Measurements from ENCODE around the gene AKNA.

AKNA gene

DNA sequence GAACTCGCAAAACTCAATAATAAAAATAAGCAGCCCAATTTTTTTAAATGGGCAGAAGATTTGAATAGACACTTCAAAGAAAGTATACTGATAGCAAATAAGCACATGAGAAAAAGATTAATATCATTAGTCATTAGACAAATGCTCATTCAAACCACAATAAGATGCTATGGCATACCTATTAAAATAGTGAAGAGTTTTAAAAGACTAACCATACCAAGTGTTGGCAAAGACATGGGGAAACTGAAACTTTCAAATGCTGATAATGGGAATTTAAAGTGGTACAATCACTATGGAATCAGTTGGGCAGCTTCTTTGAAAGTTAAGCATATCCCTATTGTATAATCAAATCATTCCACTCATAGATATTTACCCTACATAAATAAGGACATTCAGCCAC, 91.4 kb downstream of the AKNA start:
- no peak overlapping the region for H3K27ac ChIP-seq (ENCODE audit: low read depth, low read length)
- H3K4me1 ChIP-seq (ENCODE audit: control insufficient read depth, insufficient read depth, low read length) = no peaks in the 10 kb centered on the region
- no peaks in the 10 kb centered on the region for H3K27me3 ChIP-seq (ENCODE audit: control insufficient read depth, insufficient read depth, low read length)
- H3K9me3 ChIP-seq (ENCODE audit: control insufficient read depth, insufficient read depth, low read length) = peaks cover 13% of the 10 kb centered on the region
- no peak overlapping the region for H3K4me3 ChIP-seq (ENCODE audit: low read depth, low read length)
- H3K9ac ChIP-seq (ENCODE audit: low read depth, low read length) = no peak overlapping the region
- peaks cover 65% of the 10 kb centered on the region for H3K36me3 ChIP-seq (ENCODE audit: control insufficient read depth, insufficient read depth, low read length)

DNA sequence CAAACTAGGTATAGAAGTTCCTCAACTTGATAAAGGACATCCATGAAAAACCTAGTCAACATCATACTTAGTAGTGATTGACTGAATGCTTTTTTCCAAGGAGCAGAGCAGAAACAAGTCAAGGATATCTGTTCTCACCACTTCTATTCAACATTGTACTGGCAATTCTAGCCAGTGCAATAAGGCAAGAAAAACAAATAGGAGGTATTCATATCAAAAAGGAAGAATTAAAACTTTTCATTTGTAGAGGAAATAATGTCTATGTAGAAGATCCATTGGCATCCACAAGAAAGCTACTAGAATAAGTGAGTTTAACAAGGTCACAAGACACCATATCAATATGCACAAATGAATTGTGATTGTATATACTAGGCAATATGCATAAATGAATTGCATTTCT, 93.1 kb downstream of the AKNA start:
- Histone ChIP-seq H3K9me3 (ENCODE audit: control insufficient read depth, insufficient read depth, low read length) (peaks cover 13% of the 10 kb centered on the region), H3K36me3 (ENCODE audit: control insufficient read depth, insufficient read depth, low read length) (peaks cover 59% of the 10 kb centered on the region), H3K9ac (ENCODE audit: low read depth, low read length) (no peak overlapping the region), H3K27me3 (ENCODE audit: control insufficient read depth, insufficient read depth, low read length) (no peaks in the 10 kb centered on the region), H3K4me1 (ENCODE audit: control insufficient read depth, insufficient read depth, low read length) (no peaks in the 10 kb centered on the region), H3K27ac (ENCODE audit: low read depth, low read length) (no peak overlapping the region), H3K4me3 (ENCODE audit: low read depth, low read length) (no peak overlapping the region)

DNA sequence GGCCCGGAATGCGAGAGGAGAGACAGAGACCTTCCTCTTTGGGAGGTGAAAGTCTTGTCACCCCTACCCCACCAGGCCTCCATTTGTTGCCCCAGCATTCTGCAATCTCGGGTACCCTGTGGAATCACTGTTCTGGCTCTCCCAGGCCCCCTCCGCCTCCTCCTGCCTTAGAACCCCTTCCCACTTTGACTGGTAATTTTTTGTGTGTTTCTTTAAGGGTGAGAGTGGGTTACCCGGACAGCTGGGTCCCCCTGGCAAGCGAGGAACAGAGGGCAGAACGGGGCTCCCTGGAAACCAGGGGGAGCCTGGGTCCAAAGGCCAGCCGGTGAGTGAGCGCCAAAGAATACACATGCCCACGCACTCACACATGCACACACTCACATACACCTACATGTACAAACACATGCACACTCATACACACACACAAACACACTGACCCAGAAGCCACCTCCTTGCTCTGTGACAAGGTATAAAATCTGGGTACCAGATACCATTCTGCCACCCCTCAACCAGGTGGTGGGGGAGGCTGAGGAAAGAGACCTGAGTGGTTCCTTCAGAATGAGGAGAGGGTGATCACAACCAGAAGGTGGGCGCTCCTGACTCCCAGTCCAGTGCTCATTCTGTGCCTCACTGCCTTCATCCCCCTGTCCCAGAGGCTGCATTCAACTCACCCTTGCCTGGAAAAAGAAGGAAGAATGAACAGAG, 95.7 kb downstream of the AKNA start:
- peaks cover 13% of the 10 kb centered on the region for H3K9me3 ChIP-seq (ENCODE audit: control insufficient read depth, insufficient read depth, low read length)
- H3K4me3 ChIP-seq (ENCODE audit: low read depth, low read length) = no peak overlapping the region
- H3K27ac ChIP-seq (ENCODE audit: low read depth, low read length) = no peak overlapping the region
- peaks cover 9% of the 10 kb centered on the region for H3K4me1 ChIP-seq (ENCODE audit: control insufficient read depth, insufficient read depth, low read length)
- peaks cover 44% of the 10 kb centered on the region for H3K36me3 ChIP-seq (ENCODE audit: control insufficient read depth, insufficient read depth, low read length)
- H3K9ac ChIP-seq (ENCODE audit: low read depth, low read length) = no peak overlapping the region
- no peaks in the 10 kb centered on the region for H3K27me3 ChIP-seq (ENCODE audit: control insufficient read depth, insufficient read depth, low read length)

DNA sequence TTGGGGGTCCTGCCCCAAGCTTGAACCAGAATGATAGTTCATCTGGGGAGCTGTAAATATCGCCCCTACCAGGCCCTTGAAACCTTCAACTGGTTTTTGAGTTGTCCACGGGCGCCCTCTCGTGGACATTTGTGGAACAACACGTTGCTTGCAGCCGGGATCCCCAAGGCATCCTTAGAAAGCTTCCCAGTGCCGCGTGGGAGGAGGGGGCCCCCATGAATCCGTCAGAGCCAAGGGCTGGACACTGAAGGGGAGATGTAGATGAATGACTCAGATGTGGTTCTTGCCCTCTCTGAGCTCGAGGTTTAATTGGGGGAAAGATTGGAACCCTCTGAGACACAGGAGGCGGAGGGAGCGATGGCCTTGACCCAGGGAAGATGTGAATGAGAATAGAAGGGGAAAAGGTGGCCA, 96.7 kb downstream of the AKNA start:
- peaks cover 34% of the 10 kb centered on the region for H3K36me3 ChIP-seq (ENCODE audit: control insufficient read depth, insufficient read depth, low read length)
- H3K27me3 ChIP-seq (ENCODE audit: control insufficient read depth, insufficient read depth, low read length) = no peaks in the 10 kb centered on the region
- H3K4me1 ChIP-seq (ENCODE audit: control insufficient read depth, insufficient read depth, low read length) = peaks cover 9% of the 10 kb centered on the region
- H3K27ac ChIP-seq (ENCODE audit: low read depth, low read length) = no peak overlapping the region
- peaks cover 13% of the 10 kb centered on the region for H3K9me3 ChIP-seq (ENCODE audit: control insufficient read depth, insufficient read depth, low read length)
- H3K4me3 ChIP-seq (ENCODE audit: low read depth, low read length) = no peak overlapping the region
- no peak overlapping the region for H3K9ac ChIP-seq (ENCODE audit: low read depth, low read length)

DNA sequence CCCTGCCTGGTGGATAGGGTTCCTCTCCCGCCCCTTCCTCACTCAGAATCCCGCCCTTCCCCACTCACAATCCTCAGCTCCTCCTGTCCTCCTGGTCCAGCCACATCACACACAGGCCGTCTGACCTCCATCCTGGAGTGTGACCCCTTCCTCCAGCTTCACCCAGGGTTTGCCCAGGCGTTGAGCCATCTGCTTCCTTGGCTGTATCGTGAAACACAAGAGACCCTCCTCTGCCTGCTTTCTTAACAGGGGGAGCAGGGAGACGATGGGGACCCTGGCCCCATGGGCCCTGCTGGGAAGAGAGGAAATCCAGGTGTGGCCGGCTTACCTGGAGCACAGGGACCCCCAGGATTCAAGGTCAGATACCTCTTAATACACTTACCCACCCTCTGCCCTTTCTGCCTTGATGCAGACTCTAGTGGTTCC, 97.2 kb downstream of the AKNA start:
- no peak overlapping the region for H3K4me3 ChIP-seq (ENCODE audit: low read depth, low read length)
- peaks cover 9% of the 10 kb centered on the region for H3K4me1 ChIP-seq (ENCODE audit: control insufficient read depth, insufficient read depth, low read length)
- H3K36me3 ChIP-seq (ENCODE audit: control insufficient read depth, insufficient read depth, low read length) = peaks cover 32% of the 10 kb centered on the region
- no peak overlapping the region for H3K9ac ChIP-seq (ENCODE audit: low read depth, low read length)
- H3K27ac ChIP-seq (ENCODE audit: low read depth, low read length) = no peak overlapping the region
- H3K27me3 ChIP-seq (ENCODE audit: control insufficient read depth, insufficient read depth, low read length) = no peaks in the 10 kb centered on the region
- H3K9me3 ChIP-seq (ENCODE audit: control insufficient read depth, insufficient read depth, low read length) = peaks cover 13% of the 10 kb centered on the region

DNA sequence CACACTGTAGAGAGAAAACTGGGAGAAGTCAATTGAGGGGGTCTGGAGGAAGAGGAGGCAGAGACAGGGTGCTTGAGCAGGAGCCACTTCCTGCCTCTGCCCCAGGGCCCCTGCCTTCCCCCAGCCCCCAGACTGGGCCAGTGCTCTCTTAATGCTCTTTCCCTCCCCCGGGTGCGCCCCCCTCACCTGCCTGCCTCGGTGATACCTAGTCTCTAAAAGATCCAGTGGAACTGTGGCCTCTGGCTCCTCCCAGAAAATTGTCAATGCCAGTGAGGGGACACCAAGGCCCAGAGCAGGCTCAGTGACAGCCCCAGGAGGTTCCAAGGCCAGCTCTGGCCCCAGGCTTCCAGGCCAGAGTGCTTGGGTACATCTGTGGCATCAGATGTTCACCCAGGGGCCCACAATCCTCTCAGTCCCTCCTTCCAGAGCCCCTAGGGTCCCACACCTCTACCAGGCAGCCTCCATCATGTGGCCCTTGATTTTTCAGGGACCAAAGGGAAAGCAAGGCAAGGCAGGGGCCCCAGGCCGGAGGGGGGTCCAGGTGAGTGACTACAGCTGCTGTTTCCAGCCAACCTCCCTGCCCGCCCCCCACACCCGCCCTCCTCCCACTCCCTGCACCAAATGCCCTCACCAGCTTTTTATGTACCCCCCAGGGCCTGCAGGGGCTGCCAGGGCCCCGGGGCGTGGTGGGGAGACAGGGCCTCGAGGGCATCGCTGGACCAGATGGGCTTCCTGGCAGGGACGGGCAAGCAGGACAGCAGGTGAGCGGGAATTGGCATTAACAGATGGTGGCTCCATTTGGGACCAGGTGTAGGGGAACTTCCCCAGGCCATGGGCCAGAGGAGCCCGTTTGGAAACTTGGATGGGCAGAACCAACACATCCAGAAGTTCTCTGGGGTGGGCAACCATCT, 98.0 kb downstream of the AKNA start:
- Histone ChIP-seq H3K4me3 (ENCODE audit: low read depth, low read length) (no peak overlapping the region), H3K27ac (ENCODE audit: low read depth, low read length) (no peak overlapping the region), H3K9me3 (ENCODE audit: control insufficient read depth, insufficient read depth, low read length) (peaks cover 7% of the 10 kb centered on the region), H3K9ac (ENCODE audit: low read depth, low read length) (no peak overlapping the region), H3K4me1 (ENCODE audit: control insufficient read depth, insufficient read depth, low read length) (peaks cover 9% of the 10 kb centered on the region), H3K36me3 (ENCODE audit: control insufficient read depth, insufficient read depth, low read length) (peaks cover 26% of the 10 kb centered on the region), H3K27me3 (ENCODE audit: control insufficient read depth, insufficient read depth, low read length) (no peaks in the 10 kb centered on the region)

DNA sequence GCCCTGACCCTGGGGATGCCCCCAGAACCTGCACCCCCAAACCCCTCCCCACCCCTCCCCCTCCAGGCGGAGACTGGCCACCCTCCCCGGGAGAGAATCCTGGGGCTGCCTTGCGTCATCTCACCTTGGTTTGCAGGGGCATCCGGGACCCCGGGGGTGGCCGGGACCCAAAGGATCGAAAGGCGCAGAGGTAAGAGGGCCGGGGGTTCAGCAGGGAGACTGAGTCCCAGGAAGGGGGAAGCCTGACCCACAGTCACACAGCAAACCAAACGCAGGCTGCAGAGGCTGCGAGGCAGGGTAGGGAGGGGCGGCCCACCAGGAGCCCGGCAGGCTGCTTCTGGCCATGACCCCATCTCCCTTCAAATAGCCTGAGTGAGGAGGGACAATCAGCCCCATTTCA, 98.7 kb downstream of the AKNA start:
- Histone ChIP-seq H3K9ac (ENCODE audit: low read depth, low read length) (no peak overlapping the region), H3K27me3 (ENCODE audit: control insufficient read depth, insufficient read depth, low read length) (no peaks in the 10 kb centered on the region), H3K9me3 (ENCODE audit: control insufficient read depth, insufficient read depth, low read length) (no peaks in the 10 kb centered on the region), H3K4me1 (ENCODE audit: control insufficient read depth, insufficient read depth, low read length) (peaks cover 9% of the 10 kb centered on the region), H3K36me3 (ENCODE audit: control insufficient read depth, insufficient read depth, low read length) (peaks cover 20% of the 10 kb centered on the region), H3K27ac (ENCODE audit: low read depth, low read length) (no peak overlapping the region), H3K4me3 (ENCODE audit: low read depth, low read length) (no peak overlapping the region)

DNA sequence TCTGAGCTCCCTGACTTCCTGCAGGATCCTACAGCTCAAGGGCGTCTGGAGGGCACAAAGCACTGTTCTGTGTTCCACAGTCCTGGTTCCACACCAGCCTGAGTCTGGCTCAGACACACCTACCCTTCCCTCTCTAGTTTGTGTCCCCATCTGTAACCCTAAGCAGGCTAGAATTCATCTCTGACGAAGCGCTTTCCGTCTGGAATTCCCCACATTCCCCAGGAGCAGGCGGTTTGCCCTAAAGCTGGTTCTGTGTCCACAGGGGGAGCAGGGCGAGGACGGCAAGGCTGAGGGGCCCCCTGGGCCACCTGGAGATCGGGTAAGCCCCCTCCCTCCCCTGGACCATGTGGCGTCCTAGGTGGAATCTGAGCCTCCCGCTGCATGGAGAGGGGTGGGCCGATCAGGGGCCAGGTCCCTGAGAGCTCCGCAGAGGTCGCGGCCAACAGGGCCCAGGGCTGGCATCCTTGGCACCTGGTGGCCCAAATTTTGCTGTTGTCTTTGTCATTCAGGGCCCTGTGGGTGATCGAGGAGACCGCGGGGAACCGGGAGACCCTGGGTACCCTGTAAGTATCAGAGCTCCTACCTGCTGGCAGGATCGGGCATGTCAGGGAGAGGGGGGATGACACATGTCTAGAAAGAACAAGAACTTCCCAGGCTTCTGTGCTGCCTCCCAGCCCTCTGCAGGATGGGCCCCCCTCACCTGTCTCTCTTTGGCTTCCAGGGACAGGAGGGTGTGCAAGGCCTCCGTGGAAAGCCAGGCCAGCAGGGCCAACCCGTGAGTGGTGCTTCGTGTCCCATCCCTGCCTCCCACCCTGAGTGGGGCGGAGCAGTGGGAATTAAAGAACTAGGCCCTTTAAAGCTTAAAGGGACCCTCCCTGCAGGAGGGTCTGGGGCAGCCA, 99.3 kb downstream of the AKNA start:
- Histone ChIP-seq H3K4me3 (ENCODE audit: low read depth, low read length) (no peak overlapping the region), H3K4me1 (ENCODE audit: control insufficient read depth, insufficient read depth, low read length) (peaks cover 9% of the 10 kb centered on the region), H3K9me3 (ENCODE audit: control insufficient read depth, insufficient read depth, low read length) (no peaks in the 10 kb centered on the region), H3K9ac (ENCODE audit: low read depth, low read length) (no peak overlapping the region), H3K36me3 (ENCODE audit: control insufficient read depth, insufficient read depth, low read length) (peaks cover 17% of the 10 kb centered on the region), H3K27ac (ENCODE audit: low read depth, low read length) (peak overlapping the region; percentile 22), H3K27me3 (ENCODE audit: control insufficient read depth, insufficient read depth, low read length) (no peaks in the 10 kb centered on the region)

DNA sequence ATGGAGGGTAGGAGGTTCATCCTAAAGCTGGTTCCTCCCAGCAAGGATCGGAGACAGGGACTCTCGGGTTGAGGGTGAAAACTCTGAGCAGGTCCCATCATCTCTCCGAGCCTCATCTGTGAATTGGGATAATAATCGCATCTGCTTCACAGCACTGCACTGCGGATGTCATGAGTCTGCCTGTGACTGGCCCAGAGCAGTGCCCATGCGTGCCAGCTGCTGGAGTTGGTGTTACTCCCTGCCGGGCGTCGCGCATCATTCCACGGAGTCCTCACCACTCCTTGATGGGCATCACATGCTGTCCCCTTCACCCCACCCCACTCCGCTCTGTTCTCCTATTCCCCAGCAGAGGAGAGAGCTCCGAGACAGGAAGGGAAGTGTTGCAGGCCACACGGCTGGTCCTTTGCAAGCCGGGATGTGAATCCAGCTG, 100.0 kb downstream of the AKNA start:
- Histone ChIP-seq H3K27ac (ENCODE audit: low read depth, low read length) (peak overlapping the region; percentile 22), H3K9ac (ENCODE audit: low read depth, low read length) (no peak overlapping the region), H3K27me3 (ENCODE audit: control insufficient read depth, insufficient read depth, low read length) (no peaks in the 10 kb centered on the region), H3K4me1 (ENCODE audit: control insufficient read depth, insufficient read depth, low read length) (peaks cover 9% of the 10 kb centered on the region), H3K4me3 (ENCODE audit: low read depth, low read length) (no peak overlapping the region), H3K36me3 (ENCODE audit: control insufficient read depth, insufficient read depth, low read length) (peaks cover 12% of the 10 kb centered on the region), H3K9me3 (ENCODE audit: control insufficient read depth, insufficient read depth, low read length) (no peaks in the 10 kb centered on the region)

DNA sequence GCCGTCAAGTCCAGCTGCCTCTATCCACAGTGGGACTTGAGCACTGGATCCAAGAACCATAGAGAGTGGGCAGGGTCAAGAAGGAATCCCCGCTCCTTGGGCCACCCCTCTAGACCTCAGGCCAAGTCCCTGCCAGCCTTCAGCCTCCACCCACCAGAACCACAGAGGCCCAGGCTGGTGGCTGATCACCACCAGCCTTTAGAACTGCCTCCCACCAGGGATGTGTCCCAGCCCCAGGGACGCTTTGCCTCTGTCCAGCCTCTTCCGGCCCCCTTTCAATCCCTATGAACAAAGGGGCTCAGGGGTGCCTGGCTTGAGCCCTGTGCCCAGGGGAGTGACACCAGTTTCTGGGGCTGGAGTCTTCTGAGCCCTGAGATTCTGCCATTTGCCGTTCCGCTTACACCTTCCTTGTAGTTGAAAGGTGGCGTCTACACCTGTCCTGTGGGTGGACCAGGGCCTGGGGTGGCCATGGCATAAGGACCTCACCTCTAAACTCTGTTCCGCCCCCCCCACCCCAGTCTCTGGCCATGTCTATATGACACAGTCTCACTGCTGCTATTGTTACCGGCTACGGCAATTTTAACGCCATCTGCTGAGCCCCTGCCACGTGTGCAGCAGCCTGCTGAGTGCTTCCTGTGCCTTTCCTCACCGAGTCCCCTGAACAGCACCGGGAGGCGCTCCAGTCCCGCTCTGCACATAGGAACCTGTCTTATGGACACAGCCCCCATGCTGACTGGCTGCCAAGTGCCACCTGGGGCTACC, 100.6 kb downstream of the AKNA start:
- H3K9ac ChIP-seq (ENCODE audit: low read depth, low read length) = no peak overlapping the region
- no peak overlapping the region for H3K4me3 ChIP-seq (ENCODE audit: low read depth, low read length)
- peaks cover 6% of the 10 kb centered on the region; the same call in 1 of the 2 replicates for H3K36me3 ChIP-seq (ENCODE audit: control insufficient read depth, insufficient read depth, low read length)
- peaks cover 9% of the 10 kb centered on the region for H3K4me1 ChIP-seq (ENCODE audit: control insufficient read depth, insufficient read depth, low read length)
- H3K27me3 ChIP-seq (ENCODE audit: control insufficient read depth, insufficient read depth, low read length) = no peaks in the 10 kb centered on the region
- H3K27ac ChIP-seq (ENCODE audit: low read depth, low read length) = no peak overlapping the region
- no peaks in the 10 kb centered on the region for H3K9me3 ChIP-seq (ENCODE audit: control insufficient read depth, insufficient read depth, low read length)
